Testis (tissue), 3 donors: ENCODE data around the gene LRMDA. TPM values are rescaled to one million over a fixed set of nuclear protein-coding genes. Genes with fewer than 3 reads are reported as not detected.

Experiments
- DNase-seq: peaks from one replicate; pipeline ENCODE4 v3.0.0-alpha.2; 2019
- H3K27ac ChIP-seq, 2 donors: fragments of 200-600 bp; sonication (generic); one replicate each; pipeline ENCODE4 v1.5.1; 2019
- H3K27me3 ChIP-seq: fragments of 200-600 bp; sonication (generic); one replicate; pipeline ENCODE4 v1.5.1; 2019
- H3K36me3 ChIP-seq: fragments of 200-600 bp; sonication (generic); one replicate; pipeline ENCODE4 v1.5.1; 2017; ENCODE audit warnings: low read depth; ENCODE audit errors: missing control alignments
- H3K4me1 ChIP-seq: fragments of 200-600 bp; sonication (generic); one replicate; pipeline ENCODE4 v1.5.1; 2019
- H3K4me3 ChIP-seq, 2 donors: fragments of 200-600 bp; sonication (generic); one replicate each; pipeline ENCODE4 v1.5.1; 2017 to 2019
- H3K9me3 ChIP-seq: fragments of 200-600 bp; sonication (generic); one replicate; pipeline ENCODE4 v1.5.1; 2017
- POLR2A ChIP-seq: fragments of 450-650 bp; IDR thresholded peaks from one replicate; pipeline ENCODE4 v1.6.1; 2017; ENCODE audit warnings: antibody characterized with exemption, mild to moderate bottlenecking, moderate library complexity
- WGBS, 2 donors: methylation state at CpG; one replicate each; pipeline ENCODE4 v1.1.5; 2018; 5-methylcytosine and 5-hydroxymethylcytosine counted together
- intact Hi-C: fragments of 100-400 bp; cut with DNase I; formaldehyde crosslinking; loops from one replicate; pipeline ENCODE4 v1.15.1; 2023; ENCODE audit warnings: low total_unique reads
- polyA plus RNA-seq: library from polyadenylated mRNA; stranded (reverse); fragments of 350-450 nt; fragmentation: Illumina TruSeq; extraction: RNeasy Lipid Tissue Mini Kit (QIAGEN cat#74804); gene quantifications from one replicate; pipeline ENCODE4 v1.2.3, GENCODE V29; 2014; ENCODE audit warnings: low read depth, low replicate concordance; ENCODE audit not compliant: insufficient read depth
- total RNA-seq, 2 donors: library from RNA; depleted of rRNA; stranded (reverse); fragments of >200 nt; gene quantifications; one replicate each; pipeline ENCODE4 v1.2.3, GENCODE V29; 2016
- TF ChIP-seq, protein P1 (sequence below), 3 experiments: fragments of 450-650 bp in 2 of 3; fragments of 200-600 bp in 1 of 3; sonication (generic) in 1 of 3; IDR thresholded peaks; one replicate each; pipeline ENCODE4 v1.5.1; 2016 to 2019; ENCODE audit warnings: antibody characterized with exemption in 3 of 3, mild to moderate bottlenecking in 2 of 3, moderate library complexity in 1 of 3

Gene LRMDA
- total and polyA plus RNA-seq, 3 donors from 2014 or later: 7.6 to 13.8 (median 10.6) TPM

DNA sequence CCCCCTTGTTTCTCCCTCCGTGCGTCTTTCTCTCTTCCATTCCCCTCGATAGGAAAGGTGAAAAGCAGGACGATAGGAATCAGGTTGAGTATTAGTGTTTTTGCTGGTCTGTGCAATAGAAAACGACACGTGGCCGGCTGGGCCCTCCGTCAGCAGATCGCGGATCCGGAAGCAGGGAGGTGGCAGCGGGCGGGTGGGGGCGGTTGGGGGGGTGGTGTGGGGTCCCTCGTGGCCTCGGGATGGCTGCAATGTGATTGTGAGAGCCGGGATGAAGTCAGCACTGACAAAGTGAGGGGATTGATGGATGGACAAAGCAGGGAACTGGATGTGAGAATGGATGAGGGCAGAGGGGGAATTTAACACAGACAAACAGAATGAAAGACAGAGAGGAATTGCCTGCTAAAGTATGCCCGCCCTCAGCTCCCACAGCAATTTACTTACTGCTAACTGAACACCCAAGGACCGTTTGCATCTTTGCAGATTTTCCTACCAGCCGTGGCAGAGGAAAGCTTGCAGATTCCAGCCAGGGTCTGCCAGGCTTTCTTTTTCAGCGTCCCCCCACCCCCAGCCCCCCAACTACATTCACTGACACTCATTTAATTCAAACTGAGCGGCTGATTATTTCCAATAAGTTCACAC lies 280.9 kb downstream of the LRMDA start:
- TF ChIP-seq POLR2A: no peak
- TF ChIP-seq, protein P1, sequence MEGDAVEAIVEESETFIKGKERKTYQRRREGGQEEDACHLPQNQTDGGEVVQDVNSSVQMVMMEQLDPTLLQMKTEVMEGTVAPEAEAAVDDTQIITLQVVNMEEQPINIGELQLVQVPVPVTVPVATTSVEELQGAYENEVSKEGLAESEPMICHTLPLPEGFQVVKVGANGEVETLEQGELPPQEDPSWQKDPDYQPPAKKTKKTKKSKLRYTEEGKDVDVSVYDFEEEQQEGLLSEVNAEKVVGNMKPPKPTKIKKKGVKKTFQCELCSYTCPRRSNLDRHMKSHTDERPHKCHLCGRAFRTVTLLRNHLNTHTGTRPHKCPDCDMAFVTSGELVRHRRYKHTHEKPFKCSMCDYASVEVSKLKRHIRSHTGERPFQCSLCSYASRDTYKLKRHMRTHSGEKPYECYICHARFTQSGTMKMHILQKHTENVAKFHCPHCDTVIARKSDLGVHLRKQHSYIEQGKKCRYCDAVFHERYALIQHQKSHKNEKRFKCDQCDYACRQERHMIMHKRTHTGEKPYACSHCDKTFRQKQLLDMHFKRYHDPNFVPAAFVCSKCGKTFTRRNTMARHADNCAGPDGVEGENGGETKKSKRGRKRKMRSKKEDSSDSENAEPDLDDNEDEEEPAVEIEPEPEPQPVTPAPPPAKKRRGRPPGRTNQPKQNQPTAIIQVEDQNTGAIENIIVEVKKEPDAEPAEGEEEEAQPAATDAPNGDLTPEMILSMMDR (IDR thresholded peaks at IDR 0.05): no peak
- Histone ChIP-seq H3K4me1 (no peaks in the 10 kb centered on the region), H3K27ac (no peak overlapping the region), H3K4me3 (no peak overlapping the region), H3K9me3 (no peaks in the 10 kb centered on the region), H3K27me3 (no peaks in the 10 kb centered on the region), H3K36me3 (no peaks in the 10 kb centered on the region)
- intact Hi-C loops: no loop called here
- no peak for DNase-seq
- WGBS, 2 donors: 35 to 49% methylated on average over 22 of the region's 22 CpGs

GRCh38 chr10:75716506-75716905 lies 285.1 kb downstream of the LRMDA start:
- no peaks in the 10 kb centered on the region for H3K27me3 ChIP-seq
- TF ChIP-seq, protein P1 (IDR thresholded peaks at IDR 0.05): no peak
- no peak for TF ChIP-seq POLR2A
- no peak overlapping the region for H3K4me3 ChIP-seq
- intact Hi-C loops: no loop called here
- no peaks in the 10 kb centered on the region for H3K9me3 ChIP-seq
- 85 to 89% methylated on average over 3 of the region's 3 CpGs for WGBS, 2 donors
- H3K4me1 ChIP-seq: no peaks in the 10 kb centered on the region
- no peak overlapping the region for H3K27ac ChIP-seq
- DNase-seq: no peak
- H3K36me3 ChIP-seq: no peaks in the 10 kb centered on the region

DNA sequence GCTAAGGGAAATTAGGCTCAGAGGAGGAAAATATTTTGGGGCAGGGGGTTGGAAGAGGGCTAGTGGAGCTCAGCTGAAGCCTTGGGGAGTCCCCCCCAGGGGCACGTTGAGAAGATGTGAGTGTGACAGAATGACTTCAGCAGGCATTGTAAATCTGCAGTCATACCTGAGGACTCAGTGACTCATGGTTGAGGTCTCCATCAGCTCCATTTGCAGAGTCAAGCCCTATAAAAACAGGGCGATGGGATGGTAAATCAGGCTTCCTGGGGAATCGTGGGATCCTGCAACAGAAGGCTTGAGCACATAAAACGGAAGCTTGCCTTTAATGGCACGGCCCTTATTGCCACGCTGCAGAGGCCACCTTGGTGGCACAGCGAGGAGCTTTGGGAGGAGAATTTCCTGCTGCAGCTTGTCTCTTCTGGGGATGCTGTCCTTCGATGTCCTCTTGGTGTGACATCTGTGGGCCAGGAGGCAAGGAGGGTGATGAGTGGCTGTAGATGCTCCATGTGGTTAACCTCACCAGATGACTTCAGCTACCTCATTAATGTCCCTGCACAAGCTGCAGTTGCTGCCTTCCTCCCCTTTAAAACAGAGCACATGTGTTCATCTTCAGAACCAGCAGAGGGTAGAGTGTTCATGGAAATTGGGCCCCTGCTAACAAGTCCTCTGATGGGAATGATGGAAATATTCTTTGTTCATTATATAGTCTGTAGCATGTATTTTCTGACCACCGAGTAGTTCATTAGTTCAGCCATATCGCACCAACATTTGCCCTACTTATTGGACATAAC lies 285.9 kb downstream of the LRMDA start:
- intact Hi-C loops: no loop called here
- Histone ChIP-seq H3K27ac (no peak overlapping the region), H3K36me3 (no peaks in the 10 kb centered on the region), H3K27me3 (no peaks in the 10 kb centered on the region), H3K4me1 (no peaks in the 10 kb centered on the region), H3K9me3 (no peaks in the 10 kb centered on the region), H3K4me3 (no peak overlapping the region)
- 85 to 91% methylated on average over 10 of the region's 10 CpGs for WGBS, 2 donors
- TF ChIP-seq POLR2A: no peak
- TF ChIP-seq, protein P1 (IDR thresholded peaks at IDR 0.05): no peak
- no peak for DNase-seq

DNA sequence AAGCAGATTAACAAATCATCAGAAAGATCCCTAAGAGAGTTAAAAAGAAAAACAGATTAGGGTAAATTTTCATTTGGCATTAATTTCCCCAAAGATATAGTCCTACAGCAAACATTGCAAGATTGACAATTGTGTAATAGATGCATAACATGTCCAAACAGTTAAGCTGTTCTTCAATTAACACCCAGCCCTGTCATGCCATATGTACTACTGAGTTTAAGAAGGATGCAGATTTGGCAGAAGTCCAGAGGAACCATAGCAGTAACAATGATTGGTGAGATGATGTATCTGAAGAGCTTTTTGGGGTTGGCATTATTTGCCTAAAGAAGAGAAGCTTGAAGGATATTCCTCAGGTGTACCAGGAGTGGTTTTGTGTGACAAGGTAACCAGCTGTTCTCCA lies 287.6 kb downstream of the LRMDA start:
- Histone ChIP-seq H3K4me3 (no peak overlapping the region), H3K27me3 (no peaks in the 10 kb centered on the region), H3K27ac (no peak overlapping the region), H3K9me3 (no peaks in the 10 kb centered on the region), H3K36me3 (no peaks in the 10 kb centered on the region), H3K4me1 (no peaks in the 10 kb centered on the region)
- intact Hi-C loops: no loop called here
- TF ChIP-seq POLR2A: no peak
- TF ChIP-seq, protein P1 (IDR thresholded peaks at IDR 0.05): no peak
- no peak for DNase-seq
